Esophagus mucosa (tissue), 1 donor: Measurements from ENCODE around the gene MRPS11. TPM values are rescaled to one million over a fixed set of nuclear protein-coding genes. Genes with fewer than 3 reads are reported as not detected.
"Not testable (repeated sequence)": the region's sequence is repeated elsewhere in the genome, so short reads cannot be mapped to it uniquely, and the experiment has no call there.

Source experiments
- ATAC-seq: fragments of 200-7000 bp; cut with Tn5 transposase; one replicate; pipeline ENCODE4 v1.9.1; 2020
- total RNA-seq: library from RNA; stranded (reverse); gene quantifications from one replicate; pipeline ENCODE4 v1.2.4, GENCODE V29; 2023
- donor health status: DM: yes; HTN: yes; CAD: no.

MRPS11 gene
- total RNA-seq, 1 donor from 2014 or later: 42.7 TPM

DNA sequence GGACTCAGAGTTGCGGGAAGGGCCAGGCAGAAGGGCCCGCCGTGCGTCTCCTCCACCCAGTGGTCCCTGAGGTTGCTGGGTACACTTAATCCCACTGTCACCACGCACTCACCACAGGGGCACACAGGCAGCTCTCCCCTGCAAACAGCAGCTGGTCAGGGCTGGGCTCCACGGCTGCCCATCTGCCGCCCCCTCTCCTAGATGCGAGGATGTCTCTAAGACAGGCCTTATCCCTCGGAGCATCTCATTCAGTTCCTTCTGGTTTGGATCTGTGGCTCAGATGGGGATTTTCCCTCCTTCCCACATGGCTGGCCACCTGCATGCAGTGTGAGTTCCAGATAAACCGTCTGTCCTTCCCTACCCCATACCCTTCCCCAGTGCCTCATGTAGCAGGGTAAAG, 26.3 kb downstream of the MRPS11 start:
- no peak for ATAC-seq

- peak; percentile 18 for ATAC-seq
Observed at GRCh38 chr15:88497109-88497765, 29.7 kb downstream of the MRPS11 start.

- ATAC-seq: no peak
Observed at GRCh38 chr15:88498996-88499395, 31.5 kb downstream of the MRPS11 start.

- no peak for ATAC-seq
Observed at GRCh38 chr15:88504445-88504844, 36.9 kb downstream of the MRPS11 start.

DNA sequence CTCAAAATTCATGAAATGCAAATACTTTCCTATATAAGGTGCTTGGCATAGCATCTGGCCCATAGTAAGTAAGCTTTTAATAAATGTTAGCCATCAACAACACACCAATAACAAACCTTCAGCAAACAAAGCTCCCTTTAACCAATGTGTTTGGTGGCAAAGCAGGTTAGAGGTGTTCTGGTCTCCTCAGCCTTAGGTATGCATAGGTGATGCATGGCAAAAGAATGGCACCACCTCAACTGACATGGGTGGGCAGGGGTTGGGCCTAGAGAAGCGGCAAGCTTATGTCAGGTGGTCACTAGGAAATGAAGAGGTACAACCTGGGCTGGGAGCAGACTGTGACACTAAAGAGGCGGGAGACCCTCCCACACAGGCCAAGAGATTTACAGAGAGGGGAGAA, 38.2 kb downstream of the MRPS11 start:
- ATAC-seq: no peak

DNA sequence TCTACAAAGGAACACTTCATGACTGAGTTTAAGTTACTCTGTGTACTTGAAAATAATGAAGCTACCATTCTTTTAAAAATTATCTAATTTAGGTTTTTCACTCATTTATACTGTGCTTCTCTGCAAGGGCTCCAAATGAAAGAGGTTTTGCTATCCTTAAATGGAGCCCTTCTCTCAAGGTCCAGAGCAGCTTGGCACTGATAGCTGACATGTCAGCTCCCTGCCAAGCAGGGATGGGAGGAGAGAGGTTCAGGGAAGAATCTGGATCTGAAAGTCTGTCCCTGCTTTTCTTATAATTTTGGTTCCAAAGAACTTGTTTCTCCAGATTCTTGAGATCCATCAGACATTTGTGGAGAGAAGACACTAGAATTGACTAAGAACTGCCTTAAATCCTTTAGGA, 39.1 kb downstream of the MRPS11 start:
- ATAC-seq: no peak

GRCh38 chr15:88509321-88509720, 41.8 kb downstream of the MRPS11 start:
- ATAC-seq: no peak

DNA sequence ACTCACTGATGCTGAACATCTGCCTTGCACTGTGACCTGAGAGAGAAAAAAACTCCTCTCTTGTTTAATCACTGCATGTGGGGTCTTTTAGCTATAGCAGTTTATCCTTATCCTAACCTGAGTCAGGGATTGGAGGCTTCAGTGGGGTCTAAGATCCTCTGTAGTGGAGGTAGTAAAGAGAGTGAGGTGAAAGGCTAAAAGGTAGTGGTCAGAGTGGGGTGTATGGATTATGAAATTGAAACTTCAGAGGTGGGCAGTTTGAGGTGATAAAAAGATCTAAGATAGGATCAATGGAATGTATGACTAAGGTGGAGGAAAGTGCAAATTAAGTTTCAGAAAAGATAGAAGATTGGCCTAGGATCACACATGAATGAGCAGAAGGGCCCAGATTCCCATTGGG, 42.5 kb downstream of the MRPS11 start:
- no peak for ATAC-seq

DNA sequence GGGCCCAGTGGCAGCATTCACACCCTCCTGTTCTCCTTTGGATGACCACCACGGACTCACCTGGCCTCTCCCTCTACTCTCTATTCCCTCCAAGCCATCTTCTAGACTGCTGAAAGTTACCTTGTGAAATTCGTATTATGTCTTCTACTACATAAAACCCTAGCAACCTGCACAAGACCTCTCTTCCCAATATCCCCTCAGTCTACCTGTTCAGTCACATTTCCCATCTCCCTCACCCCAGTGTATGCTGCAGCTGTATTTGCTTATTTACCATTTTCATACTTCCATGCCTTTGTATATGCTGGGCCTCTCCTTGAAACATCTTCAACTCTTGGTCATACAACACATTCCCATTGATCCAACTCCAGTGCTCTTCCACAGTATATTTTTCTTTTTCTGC, 43.7 kb downstream of the MRPS11 start:
- ATAC-seq: no peak

DNA sequence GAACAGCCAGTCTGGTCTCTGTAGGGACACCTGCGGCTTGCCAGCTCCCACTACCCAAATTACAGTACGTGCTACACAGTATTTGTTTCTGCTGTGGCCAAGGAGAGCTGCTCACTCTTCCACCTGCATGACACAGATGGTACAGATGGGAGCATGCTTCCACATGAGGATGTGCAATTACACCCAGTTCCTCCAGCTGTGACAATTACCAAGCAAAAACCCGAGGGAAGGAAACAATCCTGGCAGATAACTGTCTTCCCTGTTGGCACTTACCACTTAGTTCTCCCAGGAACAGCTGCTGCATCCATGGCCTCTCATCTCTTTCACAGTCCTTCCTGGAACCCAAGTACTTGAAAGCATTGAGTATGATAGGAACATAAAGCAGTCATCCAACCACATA, 44.6 kb downstream of the MRPS11 start:
- no peak for ATAC-seq

GRCh38 chr15:88512601-88513000, 45.1 kb downstream of the MRPS11 start:
- ATAC-seq: no peak

GRCh38 chr15:88513195-88513594, 45.7 kb downstream of the MRPS11 start:
- ATAC-seq: no peak

- ATAC-seq: no peak
Observed at GRCh38 chr15:88518903-88519302, 51.4 kb downstream of the MRPS11 start.

DNA sequence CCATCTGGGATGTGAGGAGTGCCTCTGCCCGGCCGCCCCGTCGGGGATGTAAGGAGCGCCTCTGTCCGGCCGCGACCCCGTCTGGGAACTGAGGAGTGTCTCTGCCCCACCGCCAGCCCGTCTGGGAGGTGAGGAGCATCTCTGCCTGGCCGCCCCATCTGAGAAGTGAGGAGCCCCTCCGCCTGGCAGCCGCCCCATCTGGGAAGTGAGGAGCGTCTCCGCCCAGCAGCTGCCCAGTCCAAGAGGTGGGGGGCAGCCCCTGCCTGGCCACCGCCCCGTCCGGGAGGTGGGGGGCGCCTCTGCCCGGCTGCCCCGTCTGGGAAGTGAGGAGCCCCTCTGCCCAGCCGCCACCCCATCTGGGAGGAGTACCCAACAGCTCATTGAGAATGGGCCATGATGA, 56.6 kb downstream of the MRPS11 start:
- not testable (repeated sequence) for ATAC-seq

GRCh38 chr15:88525418-88525817, 57.9 kb downstream of the MRPS11 start:
- ATAC-seq: no peak

DNA sequence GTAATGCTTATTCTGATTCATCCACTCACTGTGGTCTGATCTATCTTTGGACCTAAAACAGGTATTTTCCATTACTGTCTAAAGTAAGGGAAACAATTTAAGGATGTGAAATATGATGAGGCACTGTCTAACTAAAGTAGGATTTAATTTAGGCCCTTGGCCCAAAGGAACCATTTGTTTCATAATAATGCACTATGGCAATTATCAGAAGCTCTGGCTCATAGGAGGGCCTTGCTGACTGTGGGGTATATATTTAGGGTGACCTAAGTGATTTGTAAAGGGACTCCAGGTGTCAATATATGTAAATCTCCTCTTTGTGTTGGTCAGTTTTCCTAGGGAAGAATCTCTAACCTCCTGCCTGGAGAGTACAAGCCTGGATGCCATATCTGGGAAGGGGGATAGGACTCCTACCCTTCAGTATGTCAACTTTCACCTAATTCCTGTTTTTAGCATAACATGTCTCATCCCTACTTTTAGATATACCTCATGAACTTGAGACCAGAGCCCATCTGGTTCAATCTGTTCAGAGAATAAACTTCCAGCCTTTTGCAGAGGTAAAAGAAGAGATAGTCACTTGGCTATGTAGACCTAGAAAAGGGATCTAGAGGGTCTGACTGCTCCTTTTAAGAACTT, 58.9 kb downstream of the MRPS11 start:
- ATAC-seq: no peak

GRCh38 chr15:88529021-88529630, 61.6 kb downstream of the MRPS11 start:
- no peak for ATAC-seq

Other genes with a start within 250 kb of the MRPS11 start
- 1.00 TPM for gene NTRK3, start 211.0 kb upstream of the MRPS11 start, total RNA-seq
- gene MRPL46, start 320 bp upstream of the MRPS11 start, total RNA-seq: 31.1 TPM
- gene DET1, start 79.0 kb downstream of the MRPS11 start, total RNA-seq: 0.80 TPM
- 15.8 TPM for gene AEN, start 153.6 kb downstream of the MRPS11 start, total RNA-seq
- 14.1 TPM for gene ISG20, start 171.3 kb downstream of the MRPS11 start, total RNA-seq